Posterior vena cava (tissue), 2 donors: ENCODE data around the gene HDAC4. TPM values are rescaled to one million over a fixed set of nuclear protein-coding genes. Genes with fewer than 3 reads are reported as not detected.

Experiments used
- DNase-seq: peaks from one replicate; pipeline ENCODE4 v3.0.0-alpha.2; 2020; ENCODE audit warnings: low spot score
- intact Hi-C, 2 donors: fragments of 100-400 bp; cut with DNase I; formaldehyde crosslinking; loops; one replicate each; pipeline versions ENCODE4 v1.14.1 to v1.14.2; 2022 to 2023
- total RNA-seq, 2 donors: library from RNA; stranded (reverse); fragmentation: NEBNext Ultra II Directional; extraction: Animal tissue kit (Norgen Biotek cat#: 25700); gene quantifications; one replicate each; pipeline ENCODE4 v1.2.1, GENCODE V29; 2021
- donor health status: DM: yes; HTN: yes; CAD: no.
- donor health status: DM: yes; HTN: yes; CAD: no.

HDAC4 gene
- total RNA-seq, 2 donors from 2014 or later, result 47.6 to 66.9 TPM

GRCh38 chr2:239269916-239270315, 130.9 kb downstream of the HDAC4 start:
- DNase-seq, result peak; percentile 53
- intact Hi-C loops, result no loop called here

GRCh38 chr2:239269173-239269885, 131.5 kb downstream of the HDAC4 start:
- peak; percentile 71 for DNase-seq
- intact Hi-C loops, result no loop called here

GRCh38 chr2:239268549-239268948, 132.3 kb downstream of the HDAC4 start:
- intact Hi-C loops, result no loop called here
- DNase-seq, result no peak

- DNase-seq, result peak; percentile 83
- intact Hi-C loops, result no loop called here
Measured at GRCh38 chr2:239268082-239268481, 132.7 kb downstream of the HDAC4 start.

GRCh38 chr2:239267288-239267951, 133.4 kb downstream of the HDAC4 start:
- intact Hi-C loops, result no loop called here
- DNase-seq, result peak; percentile 91

GRCh38 chr2:239266779-239267287, 134.0 kb downstream of the HDAC4 start:
- intact Hi-C loops, result no loop called here
- no peak for DNase-seq

- DNase-seq, result no peak
- intact Hi-C loops, result no loop called here
Measured at GRCh38 chr2:239266434-239266766, 134.4 kb downstream of the HDAC4 start.

- intact Hi-C loops, result no loop called here
- DNase-seq, result peak; percentile 76
Measured at GRCh38 chr2:239265681-239266433, 135.0 kb downstream of the HDAC4 start.

GRCh38 chr2:239264838-239265651, 135.8 kb downstream of the HDAC4 start:
- intact Hi-C loops, result loop anchor here in 1 of 2 donors (1.0 kb wide), 1 partner anchor 200 kb away; no protein-coding TSS in a partner anchor
- peak; percentile 86 for DNase-seq

- peak; percentile 74 for DNase-seq
- intact Hi-C loops, result loop anchor here in 1 of 2 donors (1.0 kb wide), 1 partner anchor 201 kb away; no protein-coding TSS in a partner anchor
Measured at GRCh38 chr2:239264492-239264837, 136.4 kb downstream of the HDAC4 start.

GRCh38 chr2:239263669-239264491, 136.9 kb downstream of the HDAC4 start:
- peak; percentile 79 for DNase-seq
- intact Hi-C loops, result loop anchor here in 1 of 2 donors (1.0 kb wide), 1 partner anchor 201 kb away; no protein-coding TSS in a partner anchor

GRCh38 chr2:239263231-239263630, 137.6 kb downstream of the HDAC4 start:
- intact Hi-C loops, result no loop called here
- peak; percentile 73 for DNase-seq

GRCh38 chr2:239262484-239263230, 138.2 kb downstream of the HDAC4 start:
- intact Hi-C loops, result no loop called here
- DNase-seq, result peak; percentile 61

GRCh38 chr2:239261796-239262483, 138.9 kb downstream of the HDAC4 start:
- intact Hi-C loops, result no loop called here
- DNase-seq, result peak; percentile 67

GRCh38 chr2:239261356-239261755, 139.5 kb downstream of the HDAC4 start:
- intact Hi-C loops, result no loop called here
- DNase-seq, result peak; percentile 58

- DNase-seq, result peak; percentile 62
- intact Hi-C loops, result no loop called here
Measured at GRCh38 chr2:239260546-239261327, 140.1 kb downstream of the HDAC4 start.
